Trophoblast cell (in vitro differentiated cells and primary cell): ENCODE data around the gene FGD2.

Source experiments
- DNase-seq, 2 donors: peaks; one replicate each; pipeline ENCODE4 v3.0.0-alpha.2; 2016
- H2AFZ ChIP-seq: 2 replicates; pipeline ENCODE4 v1.6.1; 2013; ENCODE audit warnings: low read length, moderate library complexity, mild to moderate bottlenecking; ENCODE audit not compliant: insufficient read depth, poor library complexity
- H2AK5ac ChIP-seq: 2 replicates; pipeline ENCODE4 v1.6.1; 2013; ENCODE audit warnings: mild to moderate bottlenecking, low read length
- H2BK120ac ChIP-seq: 2 replicates; pipeline ENCODE4 v1.6.1; 2013; ENCODE audit warnings: low read length, mild to moderate bottlenecking, moderate library complexity; ENCODE audit not compliant: insufficient read depth, poor library complexity
- H2BK12ac ChIP-seq: 2 replicates; pipeline ENCODE4 v1.6.1; 2013; ENCODE audit warnings: mild to moderate bottlenecking, low read length, moderate library complexity
- H2BK5ac ChIP-seq: 2 replicates; pipeline ENCODE4 v1.6.1; 2013; ENCODE audit warnings: low read length, low read depth, moderate library complexity, mild to moderate bottlenecking; ENCODE audit not compliant: poor library complexity
- H3K14ac ChIP-seq: 2 replicates; pipeline ENCODE4 v1.6.1; 2013; ENCODE audit warnings: mild to moderate bottlenecking, low read length
- H3K18ac ChIP-seq: 2 replicates; pipeline ENCODE4 v1.6.1; 2013; ENCODE audit warnings: mild to moderate bottlenecking, low read length
- H3K23ac ChIP-seq: 2 replicates; pipeline ENCODE4 v1.6.1; 2013; ENCODE audit warnings: low read length
- H3K27ac ChIP-seq: 2 replicates; pipeline ENCODE4 v1.5.1; 2013; ENCODE audit warnings: low read depth, mild to moderate bottlenecking, inconsistent platforms, low read length, moderate library complexity
- H3K27me3 ChIP-seq: 2 replicates; pipeline ENCODE4 v1.6.1; 2013; ENCODE audit warnings: inconsistent platforms, mild to moderate bottlenecking, low read length, moderate library complexity; ENCODE audit not compliant: insufficient read depth
- H3K36me3 ChIP-seq, 2 experiments: 1 replicate in 1 of 2; 2 replicates in 1 of 2; pipeline ENCODE4 v1.6.1; 2013; ENCODE audit warnings: low read length in 2 of 2, mild to moderate bottlenecking in 2 of 2, moderate library complexity in 1 of 2; ENCODE audit not compliant: insufficient read depth in 2 of 2, control insufficient read depth in 1 of 2
- H3K4ac ChIP-seq: 2 replicates; pipeline ENCODE4 v1.6.1; 2013; ENCODE audit warnings: low read depth, mild to moderate bottlenecking, low read length, moderate library complexity
- H3K4me1 ChIP-seq, 2 experiments: 1 replicate in 1 of 2; 2 replicates in 1 of 2; pipeline ENCODE4 v1.6.1; 2013; ENCODE audit warnings: low read length in 2 of 2, mild to moderate bottlenecking in 2 of 2, moderate library complexity in 1 of 2; ENCODE audit not compliant: insufficient read depth in 2 of 2, control insufficient read depth in 1 of 2
- H3K4me2 ChIP-seq: 2 replicates; pipeline ENCODE4 v1.6.1; 2013; ENCODE audit warnings: inconsistent platforms, mild to moderate bottlenecking, low read length, moderate library complexity
- H3K4me3 ChIP-seq: 2 replicates; pipeline ENCODE4 v1.5.1; 2013; ENCODE audit warnings: mild to moderate bottlenecking, low read depth, low read length, inconsistent platforms
- H3K79me1 ChIP-seq: one replicate; pipeline ENCODE4 v1.6.1; 2013; ENCODE audit warnings: low read length
- H3K79me2 ChIP-seq: 2 replicates; pipeline ENCODE4 v1.6.1; 2013; ENCODE audit warnings: low read length, mild to moderate bottlenecking; ENCODE audit not compliant: control insufficient read depth, insufficient read depth, poor library complexity
- H3K9ac ChIP-seq: 2 replicates; pipeline ENCODE4 v1.6.1; 2013; ENCODE audit warnings: mild to moderate bottlenecking, low read length
- H3K9me3 ChIP-seq: 2 replicates; pipeline ENCODE4 v1.6.1; 2013; ENCODE audit warnings: low read depth, mild to moderate bottlenecking, control low read depth, inconsistent platforms, low read length; ENCODE audit not compliant: insufficient read depth
- H4K12ac ChIP-seq: 2 replicates; pipeline ENCODE4 v1.6.1; 2013; ENCODE audit warnings: low read depth, mild to moderate bottlenecking, low read length, moderate library complexity
- H4K8ac ChIP-seq: 2 replicates; pipeline ENCODE4 v1.6.1; 2013; ENCODE audit warnings: low read depth, mild to moderate bottlenecking, low read length, moderate library complexity
- H4K91ac ChIP-seq: one replicate; pipeline ENCODE4 v1.6.1; 2013; ENCODE audit warnings: low read depth, mild to moderate bottlenecking, low read length, moderate library complexity
- WGBS: extraction: QIAGEN DNeasy Blood & Tissue Kit; methylation state at CpG from one replicate; pipeline ENCODE4 v1.1.7; 2013; ENCODE audit warnings: missing lambda C conversion rate; ENCODE audit not compliant: insufficient read length, insufficient coverage; ENCODE audit errors: extremely low coverage; 5-methylcytosine and 5-hydroxymethylcytosine counted together

Gene FGD2

DNA sequence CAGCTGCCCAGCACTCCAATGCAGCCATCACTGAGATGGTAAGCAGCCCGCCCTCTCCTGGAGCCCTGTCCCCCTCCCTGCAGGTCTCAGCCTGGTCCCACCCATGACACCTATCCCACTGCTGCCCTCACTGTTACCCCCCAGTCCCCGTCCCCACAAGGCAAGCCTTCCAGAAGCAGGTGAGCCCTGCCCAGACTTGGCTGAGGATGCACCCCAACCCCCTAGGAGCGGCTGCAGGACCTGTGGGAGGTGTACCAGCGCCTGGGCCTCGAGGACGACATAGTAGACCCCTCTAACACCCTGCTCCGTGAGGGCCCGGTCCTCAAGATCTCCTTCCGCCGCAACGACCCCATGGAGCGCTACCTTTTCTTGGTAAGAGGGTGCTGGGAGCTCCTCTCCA is 9.2 kb downstream of the FGD2 start:
- Histone ChIP-seq H2BK120ac (no peak overlapping the region), H3K14ac (no peak overlapping the region), H3K27ac (no peak overlapping the region), H4K91ac (no peak overlapping the region), H3K27me3 (no peaks in the 10 kb centered on the region), H2BK5ac (no peak overlapping the region), H2AFZ (no peak overlapping the region), H3K36me3 (no peaks in the 10 kb centered on the region), H3K23ac (no peak overlapping the region), H4K12ac (no peak overlapping the region), H3K79me1 (no peaks in the 10 kb centered on the region), H3K9me3 (no peaks in the 10 kb centered on the region), H4K8ac (no peak overlapping the region), H3K79me2 (no peaks in the 10 kb centered on the region), H3K4me3 (no peak overlapping the region), H3K4me1 (no peaks in the 10 kb centered on the region), H2AK5ac (no peak overlapping the region), H2BK12ac (no peak overlapping the region), H3K4me2 (no peak overlapping the region), H3K4ac (no peak overlapping the region), H3K18ac (no peak overlapping the region), H3K9ac (no peak overlapping the region)
- WGBS = no CpG with 5 or more reads among the region's 12 CpGs
- DNase-seq = no peak

DNA sequence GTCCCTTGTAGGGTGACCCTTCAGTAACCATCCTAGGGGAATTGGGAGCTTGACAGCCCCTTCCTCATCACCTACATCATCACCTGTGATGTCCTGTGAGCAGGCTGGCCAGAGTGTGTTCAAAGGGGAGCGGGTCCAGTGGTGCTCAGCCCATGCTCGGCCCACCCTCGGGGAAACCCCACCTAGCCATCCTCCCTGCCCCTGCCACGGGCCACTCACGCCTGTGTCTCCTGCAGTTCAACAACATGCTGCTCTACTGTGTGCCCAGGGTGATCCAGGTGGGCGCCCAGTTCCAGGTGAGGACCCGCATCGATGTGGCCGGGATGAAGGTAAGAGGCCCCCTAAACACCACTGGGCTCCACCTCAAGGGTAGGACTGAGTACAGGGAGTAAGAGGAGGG is 10.1 kb downstream of the FGD2 start:
- Histone ChIP-seq H4K8ac (no peak overlapping the region), H4K12ac (no peak overlapping the region), H4K91ac (no peak overlapping the region), H3K4me2 (no peak overlapping the region), H3K4me3 (no peak overlapping the region), H3K27me3 (no peaks in the 10 kb centered on the region), H3K14ac (no peak overlapping the region), H3K4me1 (no peaks in the 10 kb centered on the region), H2AK5ac (no peak overlapping the region), H3K4ac (no peak overlapping the region), H3K36me3 (no peaks in the 10 kb centered on the region), H2BK120ac (no peak overlapping the region), H2BK5ac (no peak overlapping the region), H3K9me3 (no peaks in the 10 kb centered on the region), H2BK12ac (no peak overlapping the region), H3K79me1 (no peaks in the 10 kb centered on the region), H3K27ac (no peak overlapping the region), H3K18ac (no peak overlapping the region), H3K9ac (no peak overlapping the region), H3K23ac (no peak overlapping the region), H2AFZ (no peak overlapping the region), H3K79me2 (no peaks in the 10 kb centered on the region)
- no peak for DNase-seq
- WGBS = no CpG with 5 or more reads among the region's 9 CpGs

DNA sequence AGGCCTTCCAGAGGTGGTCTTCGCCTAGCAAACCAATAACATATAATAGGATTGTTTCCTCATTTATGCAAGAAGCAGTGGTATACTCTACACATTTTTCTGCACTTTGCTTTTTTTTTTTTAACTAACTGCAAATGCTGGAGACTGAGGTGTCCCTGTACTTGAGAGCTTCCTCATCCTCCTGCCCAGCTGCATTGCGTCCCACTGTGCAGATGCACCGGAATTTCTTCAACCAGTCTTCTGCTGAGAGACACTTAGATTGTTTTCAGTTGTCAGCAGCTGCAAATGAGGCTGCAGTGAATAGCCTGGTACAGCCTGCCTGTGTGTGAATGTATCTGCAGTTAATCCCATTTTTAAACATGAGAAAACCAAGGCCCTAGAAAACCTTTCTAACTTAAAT is 11.5 kb downstream of the FGD2 start:
- Histone ChIP-seq H3K4me3 (no peak overlapping the region), H3K4ac (no peak overlapping the region), H3K9me3 (no peaks in the 10 kb centered on the region), H2BK12ac (no peak overlapping the region), H2AK5ac (no peak overlapping the region), H3K27ac (no peak overlapping the region), H2BK5ac (no peak overlapping the region), H4K12ac (no peak overlapping the region), H2AFZ (no peak overlapping the region), H3K4me2 (no peak overlapping the region), H4K8ac (no peak overlapping the region), H3K4me1 (no peaks in the 10 kb centered on the region), H4K91ac (no peak overlapping the region), H3K9ac (no peak overlapping the region), H3K14ac (no peak overlapping the region), H3K27me3 (no peaks in the 10 kb centered on the region), H3K36me3 (no peaks in the 10 kb centered on the region), H2BK120ac (no peak overlapping the region), H3K23ac (no peak overlapping the region), H3K79me1 (no peaks in the 10 kb centered on the region), H3K18ac (no peak overlapping the region), H3K79me2 (no peaks in the 10 kb centered on the region)
- WGBS = no CpG with 5 or more reads among the region's 3 CpGs
- no peak for DNase-seq

DNA sequence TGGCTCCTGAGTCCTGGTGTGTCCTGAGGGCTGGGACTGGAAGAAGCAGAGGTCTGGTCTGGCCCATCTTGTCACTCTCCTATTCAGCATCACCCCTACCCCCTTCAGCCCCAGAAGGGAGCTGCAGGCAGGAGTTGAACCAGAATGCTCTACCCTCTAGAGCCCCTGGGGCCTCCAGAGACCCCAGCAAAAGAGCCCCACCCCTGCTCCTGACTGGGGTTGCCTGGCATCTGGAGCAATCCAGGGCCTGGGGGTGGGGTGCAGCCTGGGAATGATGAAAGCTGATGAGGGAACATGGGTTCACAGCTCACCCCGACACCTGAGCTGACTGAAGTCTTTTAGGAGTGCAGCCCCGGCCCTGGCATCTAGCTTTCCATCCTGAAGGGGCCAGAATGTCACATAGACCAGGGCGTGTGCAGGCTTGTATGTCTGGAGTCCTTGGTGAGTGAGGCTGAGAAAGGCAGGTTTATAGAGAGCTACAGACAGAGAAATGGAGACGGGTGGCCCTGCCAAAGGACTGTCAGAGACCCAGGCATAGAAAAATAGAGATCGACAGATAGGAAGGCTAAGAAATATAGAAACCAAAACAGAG is 12.2 kb downstream of the FGD2 start:
- H3K4me3 ChIP-seq = no peak overlapping the region
- no peak overlapping the region for H3K18ac ChIP-seq
- no peak for DNase-seq

More for the DNA sequence above, 12.2 kb downstream of the FGD2 start:
- Histone ChIP-seq H4K8ac (peak overlapping the region; percentile 42), H2BK12ac (no peak overlapping the region), H3K36me3 (no peaks in the 10 kb centered on the region), H2AK5ac (no peak overlapping the region), H3K79me2 (no peaks in the 10 kb centered on the region), H3K4me1 (no peaks in the 10 kb centered on the region), H3K4me2 (no peak overlapping the region), H3K4ac (no peak overlapping the region), H2BK5ac (no peak overlapping the region), H3K27ac (no peak overlapping the region), H4K91ac (no peak overlapping the region), H3K9me3 (peaks cover 5% of the 10 kb centered on the region), H3K27me3 (no peaks in the 10 kb centered on the region), H3K79me1 (no peaks in the 10 kb centered on the region), H3K14ac (no peak overlapping the region), H2BK120ac (no peak overlapping the region), H4K12ac (peak overlapping the region; percentile 22), H2AFZ (no peak overlapping the region), H3K23ac (no peak overlapping the region), H3K9ac (no peak overlapping the region)
- no CpG with 5 or more reads among the region's 5 CpGs for WGBS
